ENCODE data around the gene FUT7. TPM values are rescaled to one million over a fixed set of nuclear protein-coding genes. Genes with fewer than 3 reads are reported as not detected.

The FUT7 gene
- total and polyA plus RNA-seq, 2 donors, result 0.18 TPM; not detected in 1

DNA sequence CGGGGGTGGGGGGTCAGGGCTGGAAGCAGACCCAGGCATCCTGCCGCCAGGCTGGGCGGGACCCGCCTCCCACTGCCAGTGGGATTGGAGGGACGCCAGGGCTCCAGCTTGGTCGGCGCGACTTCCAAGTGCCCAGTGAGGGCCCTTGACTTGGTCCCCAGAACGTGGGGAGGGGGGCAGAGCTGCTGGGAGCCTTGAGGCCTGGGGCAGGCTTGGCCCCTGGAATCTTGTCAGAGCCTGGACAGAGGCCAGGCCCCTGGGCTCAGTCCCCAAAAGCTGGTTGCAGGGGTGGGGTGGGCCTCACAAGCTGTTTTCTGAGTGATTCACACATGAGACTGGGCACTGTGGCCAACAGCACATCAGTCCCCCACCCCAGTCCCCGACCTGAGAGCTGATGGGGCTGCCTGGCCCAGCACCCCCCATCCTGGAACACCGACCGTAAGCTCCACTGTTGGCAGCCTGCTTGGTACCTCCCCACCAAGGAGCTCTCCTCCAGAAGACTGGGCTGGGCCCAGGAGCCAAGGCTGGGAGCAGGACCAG is 36.0 kb downstream of the FUT7 start:
- Histone ChIP-seq H3K4me1 (ENCODE audit: insufficient read depth) (no peaks in the 10 kb centered on the region), H3K4me3 (ENCODE audit: low read depth, low read length) (no peak overlapping the region), H3K36me3 (ENCODE audit: insufficient read depth) (no peaks in the 10 kb centered on the region), H3K27ac (ENCODE audit: low read depth) (no peak overlapping the region)
- no peak for DNase-seq (ENCODE audit: extremely low spot score)
- WGBS, result 15% methylated on average over 12 of the region's 12 CpGs

DNA sequence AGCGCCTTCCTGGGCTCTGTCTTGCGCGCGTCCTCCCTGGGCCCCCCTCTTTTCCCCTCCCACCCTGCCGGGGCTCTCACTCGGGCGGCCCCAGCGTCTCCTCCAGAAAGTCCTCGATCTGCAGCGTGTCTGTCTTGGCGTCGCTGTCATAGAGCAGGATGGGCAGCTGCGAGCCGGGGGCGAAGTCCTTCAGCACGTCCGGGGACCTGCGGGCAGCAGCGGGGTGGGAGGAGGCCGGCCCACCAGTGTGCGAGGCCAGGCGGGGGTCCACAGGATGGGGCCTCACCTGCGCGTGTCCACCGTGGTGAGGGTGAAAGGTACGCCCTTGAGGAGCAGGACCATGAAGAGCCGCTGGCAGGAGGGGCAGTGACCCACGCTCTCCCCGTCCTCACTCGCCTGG is 36.5 kb downstream of the FUT7 start:
- WGBS, result 21% methylated on average over 30 of the region's 30 CpGs
- DNase-seq (ENCODE audit: extremely low spot score), result no peak
- Histone ChIP-seq H3K27ac (ENCODE audit: low read depth) (no peak overlapping the region), H3K36me3 (ENCODE audit: insufficient read depth) (no peaks in the 10 kb centered on the region), H3K4me1 (ENCODE audit: insufficient read depth) (no peaks in the 10 kb centered on the region), H3K4me3 (ENCODE audit: low read depth, low read length) (no peak overlapping the region)

DNA sequence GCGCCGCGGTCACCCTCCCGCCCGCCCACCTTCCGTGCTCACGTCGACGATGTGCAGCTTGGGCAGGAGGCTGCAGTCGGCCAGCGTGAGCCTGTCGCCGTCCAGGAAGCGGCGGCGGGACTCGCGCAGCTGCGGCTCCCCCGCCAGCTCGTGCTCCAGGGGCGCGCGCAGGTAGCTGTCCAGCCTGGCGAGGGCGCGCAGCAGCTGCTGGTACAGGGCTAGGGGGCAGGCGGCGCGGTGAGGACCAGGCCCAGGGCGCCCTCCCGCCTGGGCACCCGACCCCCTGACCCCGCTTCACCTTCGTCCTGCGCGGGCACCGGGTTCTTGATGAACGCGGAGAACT is 37.0 kb downstream of the FUT7 start:
- no peak overlapping the region for H3K27ac ChIP-seq (ENCODE audit: low read depth)
- no peaks in the 10 kb centered on the region for H3K4me1 ChIP-seq (ENCODE audit: insufficient read depth)
- no peaks in the 10 kb centered on the region for H3K36me3 ChIP-seq (ENCODE audit: insufficient read depth)
- DNase-seq (ENCODE audit: extremely low spot score), result no peak
- no peak overlapping the region for H3K4me3 ChIP-seq (ENCODE audit: low read depth, low read length)
- WGBS, result 35% methylated on average over 40 of the region's 40 CpGs

DNA sequence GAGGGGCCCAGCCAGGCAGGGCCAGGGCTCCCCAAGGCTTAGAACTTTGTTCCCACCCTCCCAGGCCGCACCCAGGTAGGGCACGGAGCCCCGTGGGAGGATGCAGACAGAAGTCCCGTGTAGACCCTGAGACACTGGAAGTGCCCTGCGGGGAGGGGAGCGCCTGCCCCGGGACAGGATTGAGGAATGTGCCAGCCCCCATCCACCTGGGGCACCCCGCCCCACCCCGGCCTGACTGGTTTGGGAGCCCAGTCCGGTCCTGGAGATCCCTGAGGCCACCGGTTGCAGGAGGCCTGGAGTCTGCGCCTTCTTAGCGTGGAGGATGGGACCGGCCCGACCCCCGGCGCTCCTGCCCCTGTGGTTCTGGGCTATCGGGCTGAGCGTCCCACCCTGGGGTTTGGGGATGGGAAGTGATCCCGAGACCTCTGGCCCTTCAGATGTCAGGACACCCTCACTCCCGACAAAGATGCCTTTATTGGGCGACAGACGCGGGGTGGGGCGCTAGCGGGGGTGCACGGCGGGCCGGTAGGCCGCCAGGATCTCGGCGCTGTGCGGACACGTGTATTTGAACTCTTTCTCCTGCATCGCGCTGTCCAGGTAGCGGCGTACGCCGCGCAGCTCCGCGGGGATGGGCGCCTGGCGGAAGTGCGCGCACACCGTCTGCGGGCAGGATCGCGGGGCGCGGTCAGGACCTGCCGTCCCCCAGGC is 37.6 kb downstream of the FUT7 start:
- Histone ChIP-seq H3K4me3 (ENCODE audit: low read depth, low read length) (no peak overlapping the region), H3K36me3 (ENCODE audit: insufficient read depth) (no peaks in the 10 kb centered on the region), H3K4me1 (ENCODE audit: insufficient read depth) (no peaks in the 10 kb centered on the region), H3K27ac (ENCODE audit: low read depth) (no peak overlapping the region)
- 67% methylated on average over 54 of the region's 54 CpGs for WGBS
- no peak for DNase-seq (ENCODE audit: extremely low spot score)

DNA sequence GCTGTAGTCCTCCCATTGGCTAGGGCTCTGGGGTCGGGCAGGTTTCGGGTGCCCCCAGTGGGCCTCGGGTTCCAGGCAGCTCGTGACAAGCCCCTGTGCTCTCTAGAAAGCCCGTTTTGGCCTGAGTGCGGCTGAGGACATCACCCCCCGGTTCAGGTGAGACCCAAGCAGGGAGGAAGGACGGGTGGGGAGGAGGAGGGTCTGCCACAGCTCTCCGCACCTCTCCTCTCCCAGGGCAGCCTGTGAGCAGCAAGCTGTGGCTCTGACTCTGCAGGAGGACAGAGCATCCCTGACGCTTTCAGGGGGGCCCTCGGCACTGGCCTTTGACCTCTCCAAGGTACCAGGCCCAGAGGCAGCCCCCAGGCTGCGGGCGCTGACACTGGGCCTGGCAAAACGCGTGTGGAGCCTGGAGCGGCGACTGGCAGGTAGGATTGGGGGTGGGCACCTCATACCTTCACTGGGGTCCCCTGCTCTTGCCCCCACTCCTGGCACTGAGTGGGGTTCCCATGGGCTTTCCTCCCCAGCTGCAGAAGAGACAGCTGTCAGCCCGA is 39.0 kb downstream of the FUT7 start:
- no peak overlapping the region for H3K27ac ChIP-seq (ENCODE audit: low read depth)

DNA sequence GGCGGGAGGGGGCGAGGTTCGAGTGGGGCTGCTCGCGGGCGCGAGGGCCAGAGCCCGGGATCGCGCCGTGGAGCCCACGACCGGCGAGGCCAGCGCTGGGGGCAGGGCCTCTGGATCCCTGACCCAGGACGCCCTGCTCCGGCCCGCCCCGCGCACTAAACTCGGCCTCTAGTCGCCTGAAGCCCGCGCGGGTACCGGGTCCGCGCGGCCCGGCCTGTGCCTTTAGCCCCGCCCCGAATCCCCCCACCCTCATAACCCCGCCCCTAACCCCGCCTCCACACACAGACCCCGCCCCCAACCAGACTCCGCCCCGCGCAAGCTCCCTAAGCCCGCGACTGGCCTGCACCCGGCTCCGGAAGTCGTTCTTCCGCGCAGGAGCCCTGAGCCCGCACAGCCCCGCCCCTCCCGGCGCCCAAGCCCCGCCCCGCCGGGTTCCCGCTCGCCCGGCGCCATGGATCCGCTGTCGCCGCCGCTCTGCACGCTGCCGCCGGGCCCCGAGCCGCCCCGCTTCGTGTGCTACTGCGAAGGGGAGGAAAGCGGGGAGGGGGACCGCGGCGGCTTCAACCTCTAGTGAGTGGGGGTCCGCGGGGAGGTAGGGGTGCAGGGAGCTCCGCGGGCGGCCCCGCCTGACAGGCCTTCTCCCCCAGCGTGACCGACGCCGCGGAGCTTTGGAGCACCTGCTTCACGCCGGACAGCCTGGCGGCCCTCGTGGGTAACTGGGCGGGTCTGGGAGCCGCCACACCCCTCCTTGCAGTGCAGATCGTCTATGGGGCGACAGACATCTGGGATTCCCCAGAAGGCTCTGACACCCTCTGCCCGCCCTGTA is 39.7 kb downstream of the FUT7 start, which contains the start of gene PAXX:
Gene PAXX (plus strand): TSS at position 430 of the 826 bp plus-strand sequence. CDS start 22 bp downstream, at position 452.
- H3K4me3 ChIP-seq (ENCODE audit: low read depth, low read length), result peak within 1 kb of the TSS; percentile 75
- H3K36me3 ChIP-seq (ENCODE audit: insufficient read depth), result no peaks in the 10 kb centered on the region
- DNase-seq (ENCODE audit: extremely low spot score), result peak; percentile 68
- under 1% methylated on average over 92 of the region's 92 CpGs for WGBS
- H3K4me1 ChIP-seq (ENCODE audit: insufficient read depth), result no peaks in the 10 kb centered on the region
- H3K27ac ChIP-seq (ENCODE audit: low read depth), result peak within 1 kb of the TSS; percentile 65

More for the DNA sequence above, 39.0 kb downstream of the FUT7 start:
- no peaks in the 10 kb centered on the region for H3K36me3 ChIP-seq (ENCODE audit: insufficient read depth)
- H3K4me1 ChIP-seq (ENCODE audit: insufficient read depth), result no peaks in the 10 kb centered on the region
- no peak for DNase-seq (ENCODE audit: extremely low spot score)
- 43% methylated on average over 18 of the region's 18 CpGs for WGBS
- H3K4me3 ChIP-seq (ENCODE audit: low read depth, low read length), result peak overlapping the region; percentile 75

DNA sequence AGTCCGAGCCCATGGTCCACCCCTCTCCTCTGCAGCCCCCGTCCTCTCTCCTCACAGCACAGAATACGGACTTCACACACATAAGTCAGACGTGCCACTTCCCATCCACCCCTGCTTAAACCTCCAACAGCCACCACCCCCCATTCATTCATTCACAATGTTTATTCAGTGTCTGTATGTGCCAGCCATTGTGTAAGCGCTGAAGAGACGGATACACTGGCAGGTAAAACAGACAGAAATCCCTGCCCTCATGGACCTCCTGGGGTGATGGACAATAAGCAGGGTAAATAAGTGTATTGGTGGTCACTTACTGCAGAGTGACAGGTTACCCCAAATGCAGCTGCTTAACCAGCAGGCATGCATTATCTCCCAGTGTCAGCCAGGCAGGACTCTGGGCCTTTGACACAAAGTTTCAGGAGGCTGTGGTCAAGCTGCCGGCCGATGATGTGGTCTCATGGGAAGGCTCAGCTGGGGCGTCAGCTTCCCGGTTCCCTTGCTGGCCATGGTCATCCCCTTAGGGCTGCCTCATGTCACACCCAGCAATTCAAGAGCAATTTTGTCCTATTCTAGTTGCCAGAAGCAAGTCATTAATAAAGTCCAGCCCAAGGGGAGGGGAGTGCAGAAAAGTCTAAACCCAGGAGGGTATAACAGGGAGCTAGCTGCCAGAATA is 41.5 kb downstream of the FUT7 start:
- DNase-seq (ENCODE audit: extremely low spot score), result no peak
- 80% methylated on average over 10 of the region's 10 CpGs for WGBS
- H3K4me3 ChIP-seq (ENCODE audit: low read depth, low read length), result no peak overlapping the region
- H3K4me1 ChIP-seq (ENCODE audit: insufficient read depth), result no peaks in the 10 kb centered on the region
- H3K36me3 ChIP-seq (ENCODE audit: insufficient read depth), result no peaks in the 10 kb centered on the region
- no peak overlapping the region for H3K27ac ChIP-seq (ENCODE audit: low read depth)

DNA sequence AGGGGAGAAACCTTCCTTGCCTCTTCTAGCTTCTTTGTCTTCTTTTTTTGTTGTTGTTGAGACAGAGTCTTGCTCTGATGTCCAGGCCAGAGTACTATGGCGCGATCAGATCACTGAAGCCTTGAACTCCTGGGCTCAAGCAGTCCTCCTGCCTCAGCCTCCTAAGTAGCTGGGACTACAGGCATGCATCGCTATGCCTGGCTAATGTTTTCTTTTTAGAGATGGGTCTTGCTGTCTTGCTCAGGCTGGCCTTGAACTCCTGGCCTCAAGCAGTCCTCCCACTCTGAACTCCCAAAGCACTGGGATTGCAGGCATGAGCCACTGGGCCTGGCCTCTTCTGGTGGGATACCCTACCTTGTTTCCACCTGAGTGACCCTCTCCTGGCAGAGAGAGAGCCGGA is 43.0 kb downstream of the FUT7 start:
- Histone ChIP-seq H3K36me3 (ENCODE audit: insufficient read depth) (no peaks in the 10 kb centered on the region), H3K4me3 (ENCODE audit: low read depth, low read length) (no peak overlapping the region), H3K27ac (ENCODE audit: low read depth) (no peak overlapping the region), H3K4me1 (ENCODE audit: insufficient read depth) (no peaks in the 10 kb centered on the region)
- no peak for DNase-seq (ENCODE audit: extremely low spot score)
- 93% methylated on average over 4 of the region's 4 CpGs for WGBS

DNA sequence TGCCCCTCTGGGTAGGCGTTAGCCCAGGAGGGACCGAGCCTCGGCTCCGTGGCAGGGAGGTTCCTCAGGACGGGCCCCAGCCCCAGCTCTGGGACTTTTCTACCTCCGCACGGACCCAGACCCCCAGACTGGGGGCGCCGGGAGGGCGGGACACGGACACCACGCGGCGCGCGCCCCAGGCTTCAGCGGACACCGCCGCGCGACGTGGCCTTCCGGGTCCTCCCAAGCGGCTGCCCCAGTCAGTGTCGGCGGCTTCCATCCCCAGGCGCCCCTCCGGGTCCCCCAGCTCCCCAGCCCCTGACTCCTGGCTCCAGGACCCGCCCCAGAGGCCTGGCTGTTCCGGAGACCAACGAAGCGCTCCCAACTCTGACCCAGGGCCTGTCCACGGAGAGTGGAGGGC is 46.0 kb downstream of the FUT7 start:
- Histone ChIP-seq H3K36me3 (ENCODE audit: insufficient read depth) (no peaks in the 10 kb centered on the region), H3K4me1 (ENCODE audit: insufficient read depth) (no peaks in the 10 kb centered on the region), H3K27ac (ENCODE audit: low read depth) (no peak overlapping the region), H3K4me3 (ENCODE audit: low read depth, low read length) (no peak overlapping the region)
- 16% methylated on average over 33 of the region's 33 CpGs for WGBS
- DNase-seq (ENCODE audit: extremely low spot score), result no peak

DNA sequence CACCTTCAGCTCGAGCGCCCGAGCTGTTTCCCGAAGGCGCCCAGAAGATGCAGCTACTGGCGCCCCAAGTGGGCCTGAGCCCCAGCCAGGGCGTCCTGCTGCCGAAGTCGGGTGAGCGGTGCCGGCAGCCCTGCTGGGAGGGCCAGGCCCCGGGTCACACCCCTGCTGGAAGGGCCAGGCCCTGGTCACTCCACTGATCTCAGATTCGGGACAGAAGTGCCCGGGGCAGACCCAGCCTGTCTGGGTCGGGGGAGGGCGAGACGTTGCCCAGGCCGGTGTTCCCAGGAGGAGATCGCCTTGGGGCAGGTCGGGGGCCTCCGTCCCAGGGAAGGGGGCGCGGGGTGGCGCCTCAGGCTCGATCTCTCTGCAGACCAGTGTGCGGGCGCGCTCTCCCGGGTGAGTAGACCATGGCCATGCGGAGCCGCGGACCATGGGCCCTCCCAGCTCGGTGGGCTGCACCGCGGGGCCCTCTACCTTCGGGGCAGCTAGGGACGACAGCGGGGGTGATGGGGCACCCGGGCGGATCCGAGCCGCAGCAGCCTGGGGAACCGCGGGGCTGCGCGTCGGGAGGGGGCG is 46.8 kb downstream of the FUT7 start:
- Histone ChIP-seq H3K4me1 (ENCODE audit: insufficient read depth) (no peaks in the 10 kb centered on the region), H3K4me3 (ENCODE audit: low read depth, low read length) (no peak overlapping the region), H3K27ac (ENCODE audit: low read depth) (no peak overlapping the region), H3K36me3 (ENCODE audit: insufficient read depth) (no peaks in the 10 kb centered on the region)
- DNase-seq (ENCODE audit: extremely low spot score), result no peak
- 10% methylated on average over 48 of the region's 48 CpGs for WGBS

DNA sequence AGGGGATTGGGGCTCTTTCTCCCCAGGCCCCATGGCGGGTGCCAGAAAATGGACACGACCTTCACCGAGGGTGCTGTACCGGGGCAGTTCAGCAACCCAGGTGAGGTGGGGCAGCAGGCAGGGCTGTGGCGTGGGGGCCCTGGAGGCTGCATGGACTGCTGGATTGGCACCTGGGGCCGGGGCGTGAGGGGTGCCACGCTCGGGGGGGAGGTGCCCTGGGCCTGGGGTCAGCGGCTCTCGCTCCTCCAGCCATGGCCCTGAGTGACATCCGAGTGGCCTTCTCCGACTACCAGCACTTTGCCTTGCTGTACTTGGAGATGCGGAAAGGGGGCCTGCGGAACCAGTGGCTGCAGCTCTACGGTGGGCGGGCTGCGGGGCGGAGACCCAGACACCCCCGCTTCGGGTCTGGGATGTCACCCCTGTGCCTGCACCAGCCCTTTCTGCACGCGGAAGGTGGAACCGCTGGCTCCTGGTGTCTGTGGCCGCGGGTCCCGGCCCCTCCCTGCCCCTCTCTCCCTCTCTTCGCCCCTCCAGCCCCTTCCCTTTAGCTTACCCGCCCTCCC is 47.3 kb downstream of the FUT7 start:
- Histone ChIP-seq H3K27ac (ENCODE audit: low read depth) (no peak overlapping the region), H3K4me3 (ENCODE audit: low read depth, low read length) (no peak overlapping the region), H3K4me1 (ENCODE audit: insufficient read depth) (no peaks in the 10 kb centered on the region), H3K36me3 (ENCODE audit: insufficient read depth) (no peaks in the 10 kb centered on the region)
- no peak for DNase-seq (ENCODE audit: extremely low spot score)
- WGBS, result 49% methylated on average over 29 of the region's 29 CpGs

DNA sequence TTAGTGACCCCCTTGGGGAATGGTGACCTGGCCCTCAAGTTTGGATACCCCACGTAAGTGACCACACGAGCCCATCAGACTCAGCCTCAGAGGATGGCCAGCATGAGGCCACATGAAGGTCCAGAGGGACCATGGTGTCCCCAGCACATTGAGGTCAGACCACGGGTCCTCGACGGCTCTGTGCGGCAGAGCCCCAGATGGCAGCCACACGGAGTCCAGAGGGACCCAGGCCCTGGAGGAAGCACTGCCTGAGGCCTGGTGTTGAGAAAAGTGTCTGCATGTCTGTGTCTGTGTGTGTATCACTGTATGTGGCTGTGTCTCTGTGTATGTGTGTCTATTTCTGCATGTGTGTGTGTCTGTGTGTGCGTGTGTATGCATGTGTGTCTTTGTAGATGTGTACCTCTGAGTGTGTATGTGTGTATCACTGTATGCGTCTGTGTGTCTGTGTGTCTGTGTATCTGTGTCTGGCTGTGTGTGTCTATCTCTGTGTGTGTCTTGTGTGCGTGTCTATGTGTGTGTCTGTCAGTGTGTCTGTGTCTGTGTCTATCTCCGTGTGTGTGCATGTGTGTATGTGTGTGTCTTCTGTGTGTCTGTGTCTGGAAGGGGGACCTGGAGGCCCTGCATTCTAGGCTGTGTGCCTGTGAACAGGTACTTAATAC is 48.1 kb downstream of the FUT7 start:
- no peak overlapping the region for H3K4me3 ChIP-seq (ENCODE audit: low read depth, low read length)
- no peaks in the 10 kb centered on the region for H3K36me3 ChIP-seq (ENCODE audit: insufficient read depth)
- H3K27ac ChIP-seq (ENCODE audit: low read depth), result no peak overlapping the region
- WGBS, result 81% methylated on average over 11 of the region's 11 CpGs
- DNase-seq (ENCODE audit: extremely low spot score), result no peak
- no peaks in the 10 kb centered on the region for H3K4me1 ChIP-seq (ENCODE audit: insufficient read depth)

Data from urinary bladder (tissue), 4 donors.